Inferior parietal cortex (tissue), 1 donor: ENCODE data around the gene SLC2A11.
"Not testable (repeated sequence)": the region's sequence is repeated elsewhere in the genome, so short reads cannot be mapped to it uniquely, and the experiment has no call there.

Source experiments
- DNase-seq: peaks from one replicate; pipeline ENCODE4 v3.0.0-alpha.2; 2016; ENCODE audit errors: extremely low spot score

The SLC2A11 gene

GRCh38 chr22:23891726-23892125 lies 34.1 kb downstream of the SLC2A11 start:
- DNase-seq: no peak

- no peak for DNase-seq
These were observed 34.5 kb downstream of the SLC2A11 start for GRCh38 chr22:23892130-23892529.

- DNase-seq: no peak
These were observed 35.0 kb downstream of the SLC2A11 start for GRCh38 chr22:23892706-23893105.

GRCh38 chr22:23893121-23893944 lies 35.7 kb downstream of the SLC2A11 start:
- no peak for DNase-seq

GRCh38 chr22:23893945-23894709 lies 36.5 kb downstream of the SLC2A11 start, which contains the start of gene MIF:
Gene MIF (plus strand): TSS chr22:23894383. CDS start chr22:23894475, 92 bp downstream.
- peak; percentile 88 for DNase-seq

- DNase-seq: peak; percentile 53
These were observed 37.3 kb downstream of the SLC2A11 start for GRCh38 chr22:23894710-23895598.

- DNase-seq: no peak
These were observed 38.0 kb downstream of the SLC2A11 start for GRCh38 chr22:23895599-23896144.

GRCh38 chr22:23896166-23896522 lies 38.5 kb downstream of the SLC2A11 start:
- no peak for DNase-seq

GRCh38 chr22:23896523-23897186 lies 39.0 kb downstream of the SLC2A11 start:
- no peak for DNase-seq

GRCh38 chr22:23897320-23897719 lies 39.6 kb downstream of the SLC2A11 start:
- no peak for DNase-seq

GRCh38 chr22:23898006-23898974 lies 40.6 kb downstream of the SLC2A11 start:
- DNase-seq: no peak

- no peak for DNase-seq
These were observed 41.5 kb downstream of the SLC2A11 start for GRCh38 chr22:23899042-23899745.

- DNase-seq: not testable (repeated sequence)
These were observed 42.6 kb downstream of the SLC2A11 start for GRCh38 chr22:23900227-23900626.

- no peak for DNase-seq
These were observed 43.9 kb downstream of the SLC2A11 start for GRCh38 chr22:23901600-23901999.

GRCh38 chr22:23903328-23903971 lies 45.8 kb downstream of the SLC2A11 start:
- DNase-seq: no peak

- peak; percentile 65 for DNase-seq
These were observed 47.0 kb downstream of the SLC2A11 start for GRCh38 chr22:23904573-23905254.

GRCh38 chr22:23906641-23907040 lies 49.0 kb downstream of the SLC2A11 start:
- no peak for DNase-seq

GRCh38 chr22:23907423-23907822 lies 49.7 kb downstream of the SLC2A11 start:
- DNase-seq: not testable (repeated sequence)
